Caco-2 (cell line): ENCODE measurements around the gene CACNA2D2. TPM values are rescaled to one million over a fixed set of nuclear protein-coding genes. Genes with fewer than 3 reads are reported as not detected.

ENCODE experiments used
- BruUV-seq: library from RNA; stranded (reverse); fragments of 400-500 nt; replicated peaks from 2 replicates; lab custom pipeline; 2021; lab: Mats Ljungman, UMichigan
- CTCF ChIA-PET: fragments of 300-600 bp; sonication (Branson Sonifier 250); formaldehyde crosslinking; loops from one replicate; lab custom pipeline; 2022; ENCODE audit warnings: antibody characterized with exemption; lab: Charles Lee
- POLR2A ChIA-PET: fragments of 300-600 bp; sonication (Branson Sonifier 250); formaldehyde crosslinking; loops from one replicate; lab custom pipeline; 2022; ENCODE audit warnings: antibody characterized with exemption; lab: Charles Lee
- DNase-seq, 2 experiments: peaks; one replicate each; pipeline versions ENCODE4 v3.0.0 to v3.0.0-alpha.2; 2020 to 2022
- H3K27me3 ChIP-seq: replicated peaks from 2 replicates; pipeline ENCODE4 v1.6.0; 2011; ENCODE audit warnings: low read length; ENCODE audit not compliant: control insufficient read depth, insufficient read depth
- H3K36me3 ChIP-seq: 2 replicates; pipeline ENCODE4 v1.5.1; 2011; ENCODE audit warnings: low read length; ENCODE audit not compliant: control insufficient read depth, insufficient read depth
- H3K4me1 ChIP-seq: fragments of 250-450 bp; sonication (Bioruptor Pico); 2 replicates; pipeline ENCODE4 v1.5.1; 2020; ENCODE audit warnings: mild to moderate bottlenecking
- H3K4me3 ChIP-seq: 2 replicates; pipeline ENCODE4 v1.5.1; 2011; ENCODE audit warnings: low read depth, mild to moderate bottlenecking, control low read depth, low read length
- H3K9me3 ChIP-seq: fragments of 250-450 bp; sonication (Bioruptor Pico); 2 replicates; pipeline ENCODE4 v1.5.1; 2020; ENCODE audit warnings: mild to moderate bottlenecking, moderate library complexity
- H3K27ac Mint-ChIP-seq: one replicate; pipeline ENCODE4 v1.8.0; 2022; ENCODE audit warnings: mixed read lengths; ENCODE audit not compliant: unreplicated experiment
- H3K27me3 Mint-ChIP-seq: one replicate; pipeline ENCODE4 v1.8.0; 2022; ENCODE audit warnings: mixed read lengths; ENCODE audit not compliant: insufficient read depth, unreplicated experiment
- H3K36me3 Mint-ChIP-seq: one replicate; pipeline ENCODE4 v1.8.0; 2022; ENCODE audit warnings: mild to moderate bottlenecking, mixed read lengths; ENCODE audit not compliant: insufficient read depth, unreplicated experiment
- H3K4me1 Mint-ChIP-seq: one replicate; pipeline ENCODE4 v1.8.0; 2022; ENCODE audit warnings: low read depth, mixed read lengths; ENCODE audit not compliant: unreplicated experiment
- H3K4me3 Mint-ChIP-seq: one replicate; pipeline ENCODE4 v1.8.0; 2022; ENCODE audit warnings: mild to moderate bottlenecking, moderate library complexity, mixed read lengths; ENCODE audit not compliant: unreplicated experiment
- H3K9me3 Mint-ChIP-seq: one replicate; pipeline ENCODE4 v1.8.0; 2022; ENCODE audit warnings: mixed read lengths; ENCODE audit not compliant: unreplicated experiment
- CTCF ChIP-seq, 2 experiments: fragments of 200-600 bp in 1 of 2; IDR thresholded peaks; 1 replicate in 1 of 2; 2 replicates in 1 of 2; pipeline versions ENCODE4 v1.5.1 to v1.8.0; 2011 to 2022; ENCODE audit warnings: antibody characterized with exemption in 1 of 2, control low read depth in 1 of 2, inconsistent platforms in 1 of 2, low read depth in 1 of 2, low read length in 1 of 2, mild to moderate bottlenecking in 1 of 2, moderate library complexity in 1 of 2; ENCODE audit not compliant: insufficient read depth in 1 of 2, severe bottlenecking in 1 of 2, unreplicated experiment in 1 of 2
- intact Hi-C: fragments of 100-400 bp; cut with micrococcal nuclease; formaldehyde crosslinking; loops from one replicate; pipeline ENCODE4 v1.10.0; 2022; ENCODE audit not compliant: unreplicated experiment
- total RNA-seq: library from RNA; stranded (reverse); gene quantifications from 2 replicates; pipeline ENCODE4 v1.2.3, GENCODE V29; 2022

The CACNA2D2 gene
- total RNA-seq, 1 experiment from 2014 or later = 0.25 TPM

- TF ChIP-seq CTCF (IDR thresholded peaks at IDR 0.05; ENCODE audit: insufficient read depth in 1 of 2, low read depth in 1 of 2, low read length in 1 of 2, severe bottlenecking in 1 of 2, unreplicated experiment in 1 of 2) = no peak
- no peaks in the 10 kb centered on the region for H3K4me1 ChIP-seq
- CTCF ChIA-PET = interaction anchor here (1.4 kb wide), 1 partner anchor 32 kb away, joined by 3 read pairs; no protein-coding TSS in a partner anchor
- intact Hi-C loops = no loop called here
- H3K36me3 Mint-ChIP-seq = no peaks in the 10 kb centered on the region
- no TSS peak for BruUV-seq
- H3K27me3 ChIP-seq = peaks cover 2% of the 10 kb centered on the region
- DNase-seq = no peak
- no peaks in the 10 kb centered on the region for H3K36me3 ChIP-seq
- H3K27ac Mint-ChIP-seq = no peak overlapping the region
- H3K4me1 Mint-ChIP-seq = no peaks in the 10 kb centered on the region
- H3K9me3 Mint-ChIP-seq = no peaks in the 10 kb centered on the region
- no peak overlapping the region for H3K4me3 Mint-ChIP-seq
- no peaks in the 10 kb centered on the region for H3K9me3 ChIP-seq
- POLR2A ChIA-PET = no interaction called here
- H3K4me3 ChIP-seq = no peak overlapping the region
- H3K27me3 Mint-ChIP-seq = peaks cover 17% of the 10 kb centered on the region
Observed at GRCh38 chr3:50510325-50510724, 6.9 kb upstream of the CACNA2D2 start.

GRCh38 chr3:50509715-50510114, 6.3 kb upstream of the CACNA2D2 start:
- ChIA-PET POLR2A (no interaction called here), CTCF (interaction anchor here (1.4 kb wide), 1 partner anchor 33 kb away, joined by 3 read pairs; no protein-coding TSS in a partner anchor)
- no peak overlapping the region for H3K4me3 Mint-ChIP-seq
- Histone ChIP-seq H3K9me3 (no peaks in the 10 kb centered on the region), H3K27me3 (peaks cover 2% of the 10 kb centered on the region), H3K4me1 (no peaks in the 10 kb centered on the region), H3K36me3 (no peaks in the 10 kb centered on the region), H3K4me3 (no peak overlapping the region)
- H3K36me3 Mint-ChIP-seq = no peaks in the 10 kb centered on the region
- no peak for DNase-seq
- peaks cover 17% of the 10 kb centered on the region for H3K27me3 Mint-ChIP-seq
- TF ChIP-seq CTCF (IDR thresholded peaks at IDR 0.05; ENCODE audit: insufficient read depth in 1 of 2, low read depth in 1 of 2, low read length in 1 of 2, severe bottlenecking in 1 of 2, unreplicated experiment in 1 of 2) = no peak
- BruUV-seq = no TSS peak
- no peaks in the 10 kb centered on the region for H3K9me3 Mint-ChIP-seq
- H3K4me1 Mint-ChIP-seq = no peaks in the 10 kb centered on the region
- no peak overlapping the region for H3K27ac Mint-ChIP-seq
- intact Hi-C loops = no loop called here

- CTCF ChIA-PET = no interaction called here
Observed at GRCh38 chr3:50508821-50509220, 5.4 kb upstream of the CACNA2D2 start.

More at GRCh38 chr3:50508821-50509220, 5.4 kb upstream of the CACNA2D2 start:
- no peak overlapping the region for H3K27ac Mint-ChIP-seq
- peaks cover 17% of the 10 kb centered on the region for H3K27me3 Mint-ChIP-seq
- BruUV-seq = no TSS peak
- intact Hi-C loops = no loop called here
- no peak for TF ChIP-seq CTCF (IDR thresholded peaks at IDR 0.05; ENCODE audit: insufficient read depth in 1 of 2, low read depth in 1 of 2, low read length in 1 of 2, severe bottlenecking in 1 of 2, unreplicated experiment in 1 of 2)
- no peaks in the 10 kb centered on the region for H3K36me3 Mint-ChIP-seq
- Histone ChIP-seq H3K4me3 (no peak overlapping the region), H3K9me3 (no peaks in the 10 kb centered on the region), H3K27me3 (peaks cover 2% of the 10 kb centered on the region), H3K36me3 (no peaks in the 10 kb centered on the region), H3K4me1 (no peaks in the 10 kb centered on the region)
- H3K4me1 Mint-ChIP-seq = no peaks in the 10 kb centered on the region
- POLR2A ChIA-PET = no interaction called here
- no peak for DNase-seq
- H3K4me3 Mint-ChIP-seq = no peak overlapping the region
- H3K9me3 Mint-ChIP-seq = no peaks in the 10 kb centered on the region
